Measurements from ENCODE around the gene NANOS3.

- TF ChIP-seq POLR2A (IDR thresholded peaks at IDR 0.05), result no peak
- TF ChIP-seq CTCF (IDR thresholded peaks at IDR 0.05), result no peak
Measured at GRCh38 chr19:13859361-13859880, 17.5 kb upstream of the NANOS3 start.

Data from ovary (tissue), 3 donors.